Measurements from ENCODE around the gene NPHP4. TPM values are rescaled to one million over a fixed set of nuclear protein-coding genes. Genes with fewer than 3 reads are reported as not detected.

The NPHP4 gene
- total RNA-seq, 2 donors from 2014 or later, result 27.6 to 58.5 TPM

- Mint-ChIP-seq H3K9me3 (no peaks in the 10 kb centered on the region), H3K36me3 (no peaks in the 10 kb centered on the region), H3K27me3 (no peaks in the 10 kb centered on the region), H3K27ac (no peak overlapping the region), H3K4me1 (ENCODE audit: low read depth in 2 of 2) (peaks cover 22 to 37% of the 10 kb centered on the region in 2 donors), H3K4me3 (peak overlapping the region; percentile 26)
- DNase-seq (ENCODE audit: low spot score) (no peak), ATAC-seq (no peak)
Measured at GRCh38 chr1:6004412-6005123, 12.3 kb upstream of the NPHP4 start.

- Mint-ChIP-seq H3K9me3 (no peaks in the 10 kb centered on the region), H3K4me3 (peak overlapping the region; percentile 26)
Measured at GRCh38 chr1:6003568-6004411, 11.6 kb upstream of the NPHP4 start.

GRCh38 chr1:6002714-6003501 lies 10.7 kb upstream of the NPHP4 start:
- ATAC-seq, result peak in 1 of 2 donors; percentile 22
- no peaks in the 10 kb centered on the region for H3K9me3 Mint-ChIP-seq
- no peak for DNase-seq (ENCODE audit: low spot score)
- H3K36me3 Mint-ChIP-seq, result no peaks in the 10 kb centered on the region
- peak overlapping the region; percentile 48 for H3K4me3 Mint-ChIP-seq
- no peaks in the 10 kb centered on the region for H3K27me3 Mint-ChIP-seq
- H3K4me1 Mint-ChIP-seq (ENCODE audit: low read depth in 2 of 2), result peaks cover 25 to 40% of the 10 kb centered on the region in 2 donors
- peak overlapping the region in 1 of 2 donors; percentile 53 for H3K27ac Mint-ChIP-seq

More at GRCh38 chr1:6003568-6004411, 11.6 kb upstream of the NPHP4 start:
- Mint-ChIP-seq H3K27me3 (no peaks in the 10 kb centered on the region), H3K27ac (peak overlapping the region in 1 of 2 donors; percentile 53), H3K36me3 (no peaks in the 10 kb centered on the region), H3K4me1 (ENCODE audit: low read depth in 2 of 2) (peaks cover 23 to 34% of the 10 kb centered on the region in 2 donors)
- ATAC-seq (no peak), DNase-seq (ENCODE audit: low spot score) (no peak)

GRCh38 chr1:6001992-6002576 lies 9.9 kb upstream of the NPHP4 start:
- H3K9me3 Mint-ChIP-seq, result no peaks in the 10 kb centered on the region
- no peaks in the 10 kb centered on the region for H3K36me3 Mint-ChIP-seq
- DNase-seq (ENCODE audit: low spot score) (no peak), ATAC-seq (peak in 1 of 2 donors; percentile 18)
- no peak overlapping the region for H3K4me3 Mint-ChIP-seq
- peak overlapping the region in 1 of 2 donors; percentile 53 for H3K27ac Mint-ChIP-seq
- H3K4me1 Mint-ChIP-seq (ENCODE audit: low read depth in 2 of 2), result peaks cover 29 to 45% of the 10 kb centered on the region in 2 donors
- no peaks in the 10 kb centered on the region for H3K27me3 Mint-ChIP-seq

GRCh38 chr1:6000444-6001288 lies 8.4 kb upstream of the NPHP4 start:
- Mint-ChIP-seq H3K27ac (peak overlapping the region in 1 of 2 donors; percentile 49), H3K36me3 (no peaks in the 10 kb centered on the region)

GRCh38 chr1:5999711-6000443 lies 7.7 kb upstream of the NPHP4 start:
- H3K36me3 Mint-ChIP-seq, result no peaks in the 10 kb centered on the region
- DNase-seq (ENCODE audit: low spot score) (no peak), ATAC-seq (no peak)
- H3K9me3 Mint-ChIP-seq, result no peaks in the 10 kb centered on the region
- no peaks in the 10 kb centered on the region for H3K27me3 Mint-ChIP-seq
- H3K4me1 Mint-ChIP-seq (ENCODE audit: low read depth in 2 of 2), result peaks cover 32 to 43% of the 10 kb centered on the region in 2 donors
- H3K27ac Mint-ChIP-seq, result peak overlapping the region in 1 of 2 donors; percentile 49
- H3K4me3 Mint-ChIP-seq, result no peak overlapping the region

More at GRCh38 chr1:6000444-6001288, 8.4 kb upstream of the NPHP4 start:
- DNase-seq (ENCODE audit: low spot score) (no peak), ATAC-seq (no peak)
- no peaks in the 10 kb centered on the region for H3K9me3 Mint-ChIP-seq
- H3K27me3 Mint-ChIP-seq, result no peaks in the 10 kb centered on the region
- peaks cover 32 to 41% of the 10 kb centered on the region in 2 donors for H3K4me1 Mint-ChIP-seq (ENCODE audit: low read depth in 2 of 2)
- no peak overlapping the region for H3K4me3 Mint-ChIP-seq

GRCh38 chr1:5998906-5999301 lies 6.7 kb upstream of the NPHP4 start:
- Mint-ChIP-seq H3K27me3 (no peaks in the 10 kb centered on the region), H3K4me3 (peak overlapping the region; percentile 50), H3K9me3 (no peaks in the 10 kb centered on the region), H3K27ac (peak overlapping the region in 1 of 2 donors; percentile 28), H3K4me1 (ENCODE audit: low read depth in 2 of 2) (peaks cover 37 to 42% of the 10 kb centered on the region in 2 donors), H3K36me3 (no peaks in the 10 kb centered on the region)
- DNase-seq (ENCODE audit: low spot score) (no peak), ATAC-seq (no peak)

GRCh38 chr1:5998051-5998905 lies 6.1 kb upstream of the NPHP4 start:
- DNase-seq (ENCODE audit: low spot score), result no peak
- Mint-ChIP-seq H3K9me3 (no peaks in the 10 kb centered on the region), H3K27ac (peak overlapping the region; percentile 28 to 48), H3K36me3 (no peaks in the 10 kb centered on the region), H3K4me1 (ENCODE audit: low read depth in 2 of 2) (peaks cover 35 to 40% of the 10 kb centered on the region in 2 donors), H3K27me3 (no peaks in the 10 kb centered on the region), H3K4me3 (peak overlapping the region; percentile 50)
- no peak for ATAC-seq

GRCh38 chr1:5997316-5997715 lies 5.1 kb upstream of the NPHP4 start:
- ATAC-seq (no peak), DNase-seq (ENCODE audit: low spot score) (no peak)
- Mint-ChIP-seq H3K27ac (peak overlapping the region; percentile 28 to 48), H3K36me3 (no peaks in the 10 kb centered on the region), H3K4me3 (peak overlapping the region; percentile 50), H3K9me3 (no peaks in the 10 kb centered on the region), H3K27me3 (no peaks in the 10 kb centered on the region), H3K4me1 (ENCODE audit: low read depth in 2 of 2) (peaks cover 34 to 38% of the 10 kb centered on the region in 2 donors)

GRCh38 chr1:5996641-5997270 lies 4.5 kb upstream of the NPHP4 start:
- Mint-ChIP-seq H3K4me3 (no peak overlapping the region), H3K27ac (peak overlapping the region in 1 of 2 donors; percentile 28), H3K4me1 (ENCODE audit: low read depth in 2 of 2) (peaks cover 34 to 38% of the 10 kb centered on the region in 2 donors), H3K9me3 (no peaks in the 10 kb centered on the region), H3K27me3 (no peaks in the 10 kb centered on the region), H3K36me3 (no peaks in the 10 kb centered on the region)
- DNase-seq (ENCODE audit: low spot score) (no peak), ATAC-seq (no peak)
